Measurements from ENCODE around the gene RNF220. TPM values are rescaled to one million over a fixed set of nuclear protein-coding genes. Genes with fewer than 3 reads are reported as not detected.
A peak's percentile ranks its signal among the peaks of the same experiment; 100 is the strongest.

The RNF220 gene
- total and polyA plus RNA-seq, 9 of the 15 experiments (the other 6 are each of a cell fraction or from before 2014, with no cell fraction given) = 5.1 to 117 (median 66.9) TPM

GRCh38 chr1:44676484-44677200 lies 271.6 kb downstream of the RNF220 start (continued):
- TF ChIP-seq CEBPZ (IDR thresholded peaks at IDR 0.05; ENCODE audit: borderline replicate concordance, low read depth, low read length) (no peak), GABPA (tag; conservative IDR thresholded peaks at IDR 0.05; ENCODE audit: low read depth) (no peak), NFATC3 (IDR thresholded peaks at IDR 0.05) (no peak), ZNF133 (CRISPR knock-in tag; IDR thresholded peaks at IDR 0.05) (no peak), YY1 (IDR thresholded peaks at IDR 0.05; ENCODE audit: borderline replicate concordance in 1 of 3, control insufficient read depth in 1 of 3, extremely low read depth in 1 of 3, insufficient read depth in 3 of 3, insufficient read length in 1 of 3, insufficient replicate concordance in 2 of 3, low read depth in 1 of 3, low read length in 2 of 3) (no peak), MTA3 (IDR thresholded peaks at IDR 0.05; ENCODE audit: borderline replicate concordance) (no peak), MIER1 (IDR thresholded peaks at IDR 0.05; ENCODE audit: low read depth) (no peak), CREBBP (IDR thresholded peaks at IDR 0.05; ENCODE audit: low read depth, low read length) (no peak), ZNF23 (CRISPR knock-in tag; IDR thresholded peaks at IDR 0.05) (no peak), ZFP1 (CRISPR knock-in tag; IDR thresholded peaks at IDR 0.05) (no peak), DACH1 (IDR thresholded peaks at IDR 0.05; ENCODE audit: partially characterized antibody) (no peak), BHLHE40 (IDR thresholded peaks at IDR 0.05; ENCODE audit: low read length) (0 out of 2 replicates have a peak, but pooled peaks have one; percentile 19), MTF1 (CRISPR knock-in tag; IDR thresholded peaks at IDR 0.05; ENCODE audit: borderline replicate concordance) (no peak), LCOR (CRISPR knock-in tag; IDR thresholded peaks at IDR 0.05) (0 out of 2 replicates have a peak, but pooled peaks have one; percentile 36)
- TF ChIP-seq, protein P1, sequence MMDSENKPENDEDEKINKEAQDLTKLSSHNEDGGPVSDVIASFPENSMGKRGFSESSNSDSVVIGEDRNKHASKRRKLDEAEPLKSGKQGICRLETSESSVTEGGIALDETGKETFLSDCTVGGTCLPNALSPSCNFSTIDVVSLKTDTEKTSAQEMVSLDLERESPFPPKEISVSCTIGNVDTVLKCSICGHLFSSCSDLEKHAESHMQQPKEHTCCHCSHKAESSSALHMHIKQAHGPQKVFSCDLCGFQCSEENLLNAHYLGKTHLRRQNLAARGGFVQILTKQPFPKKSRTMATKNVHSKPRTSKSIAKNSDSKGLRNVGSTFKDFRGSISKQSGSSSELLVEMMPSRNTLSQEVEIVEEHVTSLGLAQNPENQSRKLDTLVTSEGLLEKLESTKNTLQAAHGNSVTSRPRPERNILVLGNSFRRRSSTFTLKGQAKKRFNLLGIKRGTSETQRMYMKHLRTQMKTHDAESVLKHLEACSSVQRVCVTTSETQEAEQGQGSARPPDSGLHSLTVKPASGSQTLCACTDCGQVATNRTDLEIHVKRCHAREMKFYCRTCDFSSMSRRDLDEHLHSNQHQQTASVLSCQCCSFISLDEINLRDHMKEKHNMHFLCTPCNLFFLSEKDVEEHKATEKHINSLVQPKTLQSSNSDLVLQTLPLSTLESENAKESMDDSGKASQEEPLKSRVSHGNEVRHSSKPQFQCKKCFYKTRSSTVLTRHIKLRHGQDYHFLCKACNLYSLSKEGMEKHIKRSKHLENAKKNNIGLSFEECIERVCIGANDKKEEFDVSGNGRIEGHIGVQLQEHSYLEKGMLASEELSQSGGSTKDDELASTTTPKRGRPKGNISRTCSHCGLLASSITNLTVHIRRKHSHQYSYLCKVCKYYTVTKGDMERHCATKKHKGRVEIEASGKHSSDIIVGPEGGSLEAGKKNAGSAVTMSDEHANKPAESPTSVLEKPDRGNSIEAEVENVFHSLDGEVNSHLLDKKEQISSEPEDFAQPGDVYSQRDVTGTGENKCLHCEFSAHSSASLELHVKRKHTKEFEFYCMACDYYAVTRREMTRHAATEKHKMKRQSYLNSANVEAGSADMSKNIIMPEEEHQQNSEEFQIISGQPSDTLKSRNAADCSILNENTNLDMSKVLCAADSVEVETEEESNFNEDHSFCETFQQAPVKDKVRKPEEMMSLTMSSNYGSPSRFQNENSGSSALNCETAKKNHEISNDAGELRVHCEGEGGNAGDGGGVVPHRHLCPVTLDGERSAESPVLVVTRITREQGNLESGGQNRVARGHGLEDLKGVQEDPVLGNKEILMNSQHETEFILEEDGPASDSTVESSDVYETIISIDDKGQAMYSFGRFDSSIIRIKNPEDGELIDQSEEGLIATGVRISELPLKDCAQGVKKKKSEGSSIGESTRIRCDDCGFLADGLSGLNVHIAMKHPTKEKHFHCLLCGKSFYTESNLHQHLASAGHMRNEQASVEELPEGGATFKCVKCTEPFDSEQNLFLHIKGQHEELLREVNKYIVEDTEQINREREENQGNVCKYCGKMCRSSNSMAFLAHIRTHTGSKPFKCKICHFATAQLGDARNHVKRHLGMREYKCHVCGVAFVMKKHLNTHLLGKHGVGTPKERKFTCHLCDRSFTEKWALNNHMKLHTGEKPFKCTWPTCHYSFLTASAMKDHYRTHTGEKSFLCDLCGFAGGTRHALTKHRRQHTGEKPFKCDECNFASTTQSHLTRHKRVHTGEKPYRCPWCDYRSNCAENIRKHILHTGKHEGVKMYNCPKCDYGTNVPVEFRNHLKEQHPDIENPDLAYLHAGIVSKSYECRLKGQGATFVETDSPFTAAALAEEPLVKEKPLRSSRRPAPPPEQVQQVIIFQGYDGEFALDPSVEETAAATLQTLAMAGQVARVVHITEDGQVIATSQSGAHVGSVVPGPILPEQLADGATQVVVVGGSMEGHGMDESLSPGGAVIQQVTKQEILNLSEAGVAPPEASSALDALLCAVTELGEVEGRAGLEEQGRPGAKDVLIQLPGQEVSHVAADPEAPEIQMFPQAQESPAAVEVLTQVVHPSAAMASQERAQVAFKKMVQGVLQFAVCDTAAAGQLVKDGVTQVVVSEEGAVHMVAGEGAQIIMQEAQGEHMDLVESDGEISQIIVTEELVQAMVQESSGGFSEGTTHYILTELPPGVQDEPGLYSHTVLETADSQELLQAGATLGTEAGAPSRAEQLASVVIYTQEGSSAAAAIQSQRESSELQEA (IDR thresholded peaks at IDR 0.05; ENCODE audit: low read depth) = no peak

All from K562 (cell line).